Upper lobe of right lung (tissue), 1 donor: ENCODE measurements around the gene ASB4. TPM values are rescaled to one million over a fixed set of nuclear protein-coding genes. Genes with fewer than 3 reads are reported as not detected.
"Not testable (repeated sequence)": the region's sequence is repeated elsewhere in the genome, so short reads cannot be mapped to it uniquely, and the experiment has no call there.

Source experiments
- ATAC-seq: fragments of 200-7000 bp; cut with Tn5 transposase; one replicate; pipeline ENCODE4 v1.9.1; 2020; ENCODE audit warnings: mild to moderate bottlenecking, moderate library complexity
- DNase-seq: peaks from one replicate; pipeline ENCODE4 v3.0.0-alpha.2; 2020
- H3K27ac ChIP-seq: fragments of 200-600 bp; one replicate; pipeline ENCODE4 v1.8.0; 2022
- H3K27me3 ChIP-seq: fragments of 200-600 bp; one replicate; pipeline ENCODE4 v1.8.0; 2022; ENCODE audit warnings: mild to moderate bottlenecking
- H3K36me3 ChIP-seq: fragments of 200-600 bp; one replicate; pipeline ENCODE4 v1.8.0; 2022
- H3K4me1 ChIP-seq: fragments of 200-600 bp; one replicate; pipeline ENCODE4 v1.8.0; 2022
- H3K4me3 ChIP-seq: fragments of 200-600 bp; one replicate; pipeline ENCODE4 v1.8.0; 2022; ENCODE audit warnings: mild to moderate bottlenecking
- H3K9me3 ChIP-seq: fragments of 200-600 bp; one replicate; pipeline ENCODE4 v1.8.0; 2022
- CTCF ChIP-seq: fragments of 200-600 bp; IDR thresholded peaks from one replicate; pipeline ENCODE4 v1.8.0; 2022; ENCODE audit warnings: antibody characterized with exemption
- intact Hi-C: fragments of 100-400 bp; cut with DNase I; formaldehyde crosslinking; loops from one replicate; pipeline ENCODE4 v1.11.0; 2022
- total RNA-seq: library from RNA; stranded (reverse); fragmentation: NEBNext Ultra II Directional; extraction: Animal tissue kit (Norgen Biotek cat#: 25700); gene quantifications from one replicate; pipeline ENCODE4 v1.2.1, GENCODE V29; 2021
- donor health status: DM: no; HTN: yes; CAD: no; lungs with severe emphysema.

ASB4 gene
- total RNA-seq, 1 donor from 2014 or later: 0.49 TPM

GRCh38 chr7:95545673-95546072 is 59.9 kb downstream of the ASB4 start:
- no peaks in the 10 kb centered on the region for H3K27me3 ChIP-seq
- H3K4me1 ChIP-seq: peaks cover 49% of the 10 kb centered on the region
- TF ChIP-seq CTCF: no peak
- DNase-seq: no peak
- intact Hi-C loops: no loop called here
- H3K36me3 ChIP-seq: no peaks in the 10 kb centered on the region
- H3K4me3 ChIP-seq: peak overlapping the region; percentile 42
- no peak for ATAC-seq
- H3K27ac ChIP-seq: peak overlapping the region; percentile 84
- no peaks in the 10 kb centered on the region for H3K9me3 ChIP-seq

- peak overlapping the region; percentile 71 for H3K27ac ChIP-seq
- ATAC-seq (no peak), DNase-seq (no peak)
- no peaks in the 10 kb centered on the region for H3K36me3 ChIP-seq
- TF ChIP-seq CTCF: no peak
- intact Hi-C loops: no loop called here
- peak overlapping the region; percentile 6 for H3K4me3 ChIP-seq
- peaks cover 58% of the 10 kb centered on the region for H3K4me1 ChIP-seq
- H3K27me3 ChIP-seq: no peaks in the 10 kb centered on the region
- H3K9me3 ChIP-seq: no peaks in the 10 kb centered on the region
Measured at GRCh38 chr7:95546647-95547046, 60.9 kb downstream of the ASB4 start.

GRCh38 chr7:95547361-95548348 is 61.9 kb downstream of the ASB4 start:
- Histone ChIP-seq H3K27me3 (no peaks in the 10 kb centered on the region), H3K36me3 (no peaks in the 10 kb centered on the region), H3K9me3 (no peaks in the 10 kb centered on the region), H3K27ac (peak overlapping the region; percentile 71), H3K4me3 (no peak overlapping the region), H3K4me1 (peaks cover 58% of the 10 kb centered on the region)
- ATAC-seq (no peak), DNase-seq (no peak)
- no peak for TF ChIP-seq CTCF
- intact Hi-C loops: no loop called here

GRCh38 chr7:95549818-95550529 is 64.2 kb downstream of the ASB4 start:
- Histone ChIP-seq H3K4me3 (no peak overlapping the region), H3K9me3 (no peaks in the 10 kb centered on the region), H3K36me3 (no peaks in the 10 kb centered on the region), H3K27me3 (no peaks in the 10 kb centered on the region), H3K27ac (peak overlapping the region; percentile 90), H3K4me1 (peaks cover 58% of the 10 kb centered on the region)
- ATAC-seq (peak; percentile 98), DNase-seq (peak; percentile 79)
- TF ChIP-seq CTCF: no peak
- intact Hi-C loops: no loop called here

- intact Hi-C loops: no loop called here
- Histone ChIP-seq H3K4me3 (no peak overlapping the region), H3K4me1 (peaks cover 55% of the 10 kb centered on the region), H3K27ac (peak overlapping the region; percentile 90), H3K36me3 (no peaks in the 10 kb centered on the region), H3K27me3 (no peaks in the 10 kb centered on the region), H3K9me3 (no peaks in the 10 kb centered on the region)
- no peak for TF ChIP-seq CTCF
- ATAC-seq: no peak
- no peak for DNase-seq
Measured at GRCh38 chr7:95550546-95550945, 64.8 kb downstream of the ASB4 start.

GRCh38 chr7:95552010-95552926 is 66.5 kb downstream of the ASB4 start:
- H3K9me3 ChIP-seq, H3K36me3 ChIP-seq, ATAC-seq, H3K27ac ChIP-seq, H3K27me3 ChIP-seq, intact Hi-C loops, H3K4me3 ChIP-seq: not testable (repeated sequence)
- DNase-seq: peak; percentile 44
- peaks cover 38% of the 10 kb centered on the region for H3K4me1 ChIP-seq
